ENCODE results near the gene RPL22L1.

DNA sequence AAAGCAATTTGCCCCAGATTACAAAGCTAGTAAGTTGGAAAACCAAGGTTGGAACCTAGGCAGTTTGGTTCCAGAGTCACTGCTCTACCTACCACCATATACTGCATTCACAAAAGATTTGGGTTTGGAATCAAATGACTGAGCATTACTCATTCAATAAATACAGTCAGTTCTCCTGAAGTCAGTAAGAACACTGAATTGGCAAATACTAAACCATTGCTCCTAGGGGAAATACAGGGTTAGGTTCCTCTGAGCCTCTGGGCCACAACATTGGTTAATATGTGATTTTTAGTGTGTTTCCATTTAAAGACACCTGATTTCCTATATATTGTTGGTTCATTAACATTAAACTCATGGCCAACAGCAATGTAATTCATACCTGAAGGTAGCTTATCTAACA lies 40.5 kb upstream of the RPL22L1 start:
- TF ChIP-seq ISL1 (CRISPR knock-in tag; IDR thresholded peaks at IDR 0.05) (no peak), PPARA (CRISPR knock-in tag; IDR thresholded peaks at IDR 0.05; ENCODE audit: borderline replicate concordance) (no peak)
- TF ChIP-seq, protein P1, sequence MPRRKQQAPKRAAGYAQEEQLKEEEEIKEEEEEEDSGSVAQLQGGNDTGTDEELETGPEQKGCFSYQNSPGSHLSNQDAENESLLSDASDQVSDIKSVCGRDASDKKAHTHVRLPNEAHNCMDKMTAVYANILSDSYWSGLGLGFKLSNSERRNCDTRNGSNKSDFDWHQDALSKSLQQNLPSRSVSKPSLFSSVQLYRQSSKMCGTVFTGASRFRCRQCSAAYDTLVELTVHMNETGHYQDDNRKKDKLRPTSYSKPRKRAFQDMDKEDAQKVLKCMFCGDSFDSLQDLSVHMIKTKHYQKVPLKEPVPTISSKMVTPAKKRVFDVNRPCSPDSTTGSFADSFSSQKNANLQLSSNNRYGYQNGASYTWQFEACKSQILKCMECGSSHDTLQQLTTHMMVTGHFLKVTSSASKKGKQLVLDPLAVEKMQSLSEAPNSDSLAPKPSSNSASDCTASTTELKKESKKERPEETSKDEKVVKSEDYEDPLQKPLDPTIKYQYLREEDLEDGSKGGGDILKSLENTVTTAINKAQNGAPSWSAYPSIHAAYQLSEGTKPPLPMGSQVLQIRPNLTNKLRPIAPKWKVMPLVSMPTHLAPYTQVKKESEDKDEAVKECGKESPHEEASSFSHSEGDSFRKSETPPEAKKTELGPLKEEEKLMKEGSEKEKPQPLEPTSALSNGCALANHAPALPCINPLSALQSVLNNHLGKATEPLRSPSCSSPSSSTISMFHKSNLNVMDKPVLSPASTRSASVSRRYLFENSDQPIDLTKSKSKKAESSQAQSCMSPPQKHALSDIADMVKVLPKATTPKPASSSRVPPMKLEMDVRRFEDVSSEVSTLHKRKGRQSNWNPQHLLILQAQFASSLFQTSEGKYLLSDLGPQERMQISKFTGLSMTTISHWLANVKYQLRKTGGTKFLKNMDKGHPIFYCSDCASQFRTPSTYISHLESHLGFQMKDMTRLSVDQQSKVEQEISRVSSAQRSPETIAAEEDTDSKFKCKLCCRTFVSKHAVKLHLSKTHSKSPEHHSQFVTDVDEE (CRISPR knock-in tag; IDR thresholded peaks at IDR 0.05): no peak
